Stimulated activated CD4-positive, alpha-beta T cell treated with anti-CD3 and anti-CD28 coated beads, TNF-alpha, amount 100 ng/mL, for 4 hours (primary cell): ENCODE results near the gene SLC4A1AP.

Source experiments
- DNase-seq, 3 experiments: peaks; one replicate each; pipeline ENCODE4 v3.0.0-alpha.2; 2020; ENCODE audit warnings: low read depth in 3 of 3

Gene SLC4A1AP

DNA sequence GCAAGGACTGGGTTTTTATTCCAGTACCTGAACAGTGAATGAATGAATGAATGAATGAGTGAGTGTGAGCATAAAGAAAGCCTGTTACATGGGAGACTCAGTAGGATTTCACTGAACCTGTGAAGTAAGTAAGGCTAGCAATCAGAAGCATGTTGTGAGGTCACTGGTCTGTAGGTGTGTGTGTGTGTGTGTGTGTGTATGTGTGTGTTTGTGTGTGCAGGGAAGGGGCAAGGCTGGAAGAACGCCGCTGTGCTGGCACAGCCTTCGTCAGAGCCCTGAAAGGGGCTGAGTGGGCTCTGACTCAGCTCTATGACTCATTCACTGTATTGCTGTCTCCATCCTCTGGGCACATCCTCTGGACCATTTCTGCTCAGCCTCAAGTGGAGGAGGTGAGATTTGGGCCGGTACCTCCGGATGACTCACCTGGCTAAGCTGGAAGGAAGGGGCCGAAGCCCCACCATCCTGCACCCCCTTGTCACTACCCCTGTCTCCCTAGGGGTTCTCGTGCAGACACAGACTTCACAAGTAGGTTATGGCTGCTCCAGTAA, 56.4 kb downstream of the SLC4A1AP start:
- peak in 2 of 3 experiments; percentile 34 to 35 for DNase-seq

DNA sequence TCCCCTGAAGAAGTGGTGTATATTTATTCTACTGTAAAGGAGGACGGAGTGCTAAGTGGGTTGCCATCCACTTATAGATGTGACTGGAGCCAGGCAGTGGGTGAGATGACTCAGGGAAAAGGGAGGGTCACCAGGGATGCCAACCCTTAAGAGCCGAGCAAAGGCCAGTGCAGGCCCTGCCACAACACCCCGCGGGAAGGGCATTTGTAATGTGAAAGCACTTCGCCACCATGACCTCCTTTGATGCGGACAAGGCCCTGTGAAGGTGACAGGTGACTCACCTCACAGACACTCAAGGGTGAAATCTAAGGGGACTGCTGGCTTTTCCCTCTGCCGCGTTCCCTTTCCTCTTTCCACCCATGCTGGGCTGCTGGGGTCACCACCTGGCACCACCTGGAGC, 57.6 kb downstream of the SLC4A1AP start:
- no peak for DNase-seq

DNA sequence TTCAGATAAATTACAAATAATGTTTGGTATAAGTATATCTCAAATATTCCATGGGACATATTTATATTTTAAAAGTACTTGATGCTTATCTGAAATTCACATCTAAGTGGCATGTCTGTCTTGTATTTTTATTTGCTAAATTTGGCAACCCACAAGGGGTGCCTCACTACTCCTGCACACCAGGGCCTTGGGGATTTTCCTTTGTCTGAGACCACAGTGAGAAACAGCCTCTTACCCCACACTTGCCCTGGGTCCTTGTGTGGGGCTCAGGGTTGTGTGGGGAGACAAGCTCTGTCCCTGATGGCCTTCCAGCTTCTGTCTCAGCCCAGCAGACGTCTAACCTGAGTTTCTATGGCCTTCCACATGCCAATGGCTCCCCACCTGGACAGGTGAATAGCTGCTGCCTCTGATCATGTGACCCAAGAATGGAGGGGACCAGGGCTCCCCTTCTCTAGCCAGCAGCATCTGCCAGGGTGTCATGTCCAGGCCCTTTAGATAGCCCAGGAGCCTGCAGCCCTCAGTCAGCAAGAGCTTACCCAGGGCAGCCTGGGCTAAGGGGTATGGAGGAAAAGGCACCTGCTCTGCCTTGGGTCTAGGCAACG, 58.3 kb downstream of the SLC4A1AP start:
- DNase-seq, result no peak

DNA sequence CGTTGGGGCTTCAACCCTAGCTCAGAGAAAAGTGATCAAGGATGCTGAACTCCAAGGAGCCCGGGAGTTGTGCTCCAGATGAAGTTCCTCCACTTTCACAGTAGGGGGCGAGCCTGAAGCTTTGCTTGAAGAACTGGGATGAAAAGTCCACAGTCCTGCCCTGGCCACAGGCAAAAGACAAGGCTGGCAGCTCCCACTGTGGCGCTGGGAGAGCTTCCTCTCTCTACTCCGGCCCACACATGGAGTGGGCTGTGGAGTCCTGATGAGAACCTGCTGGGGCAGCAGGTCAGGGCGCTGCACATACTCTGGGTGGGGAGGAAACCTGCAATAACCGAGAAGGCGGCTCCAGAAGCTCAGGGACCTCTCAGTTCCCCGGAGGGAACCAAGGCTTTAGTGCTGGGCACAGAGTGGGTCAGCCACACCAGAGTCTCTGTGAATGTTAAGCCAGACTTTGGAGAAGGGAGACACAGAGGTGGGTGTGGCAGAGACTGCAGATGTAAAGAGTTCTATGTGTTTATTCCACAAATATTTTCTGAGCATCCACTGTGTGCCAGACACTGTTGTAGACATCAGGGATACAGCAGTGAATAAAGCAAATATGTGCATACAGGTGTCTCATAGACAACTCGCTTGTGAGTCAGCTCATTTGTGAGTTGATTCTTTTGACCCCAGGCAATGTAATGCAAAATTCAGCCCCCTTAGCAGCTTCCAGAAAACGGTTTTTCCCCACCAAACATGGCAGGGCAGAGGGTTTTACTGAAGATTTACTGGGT, 59.9 kb downstream of the SLC4A1AP start:
- DNase-seq, result no peak

DNA sequence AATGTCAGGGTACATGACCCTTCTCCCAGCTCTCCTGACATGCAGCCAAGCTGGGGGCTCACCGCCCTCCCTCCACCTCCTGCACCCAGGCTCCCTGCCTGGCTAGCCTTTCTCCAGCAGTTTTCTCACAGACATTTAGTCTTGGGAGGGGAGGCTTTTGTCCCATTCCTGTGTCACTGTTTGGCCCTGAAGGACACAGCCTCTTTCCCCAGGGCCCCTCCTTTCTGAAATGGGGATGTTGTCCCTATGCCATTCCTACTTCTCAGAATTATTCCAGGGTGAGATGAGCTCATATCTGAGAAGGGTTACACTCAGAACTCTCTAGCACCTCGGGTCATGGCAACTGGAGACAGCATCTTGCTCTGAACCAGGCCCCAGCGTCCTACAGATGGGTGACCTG, 60.5 kb downstream of the SLC4A1AP start:
- no peak for DNase-seq

DNA sequence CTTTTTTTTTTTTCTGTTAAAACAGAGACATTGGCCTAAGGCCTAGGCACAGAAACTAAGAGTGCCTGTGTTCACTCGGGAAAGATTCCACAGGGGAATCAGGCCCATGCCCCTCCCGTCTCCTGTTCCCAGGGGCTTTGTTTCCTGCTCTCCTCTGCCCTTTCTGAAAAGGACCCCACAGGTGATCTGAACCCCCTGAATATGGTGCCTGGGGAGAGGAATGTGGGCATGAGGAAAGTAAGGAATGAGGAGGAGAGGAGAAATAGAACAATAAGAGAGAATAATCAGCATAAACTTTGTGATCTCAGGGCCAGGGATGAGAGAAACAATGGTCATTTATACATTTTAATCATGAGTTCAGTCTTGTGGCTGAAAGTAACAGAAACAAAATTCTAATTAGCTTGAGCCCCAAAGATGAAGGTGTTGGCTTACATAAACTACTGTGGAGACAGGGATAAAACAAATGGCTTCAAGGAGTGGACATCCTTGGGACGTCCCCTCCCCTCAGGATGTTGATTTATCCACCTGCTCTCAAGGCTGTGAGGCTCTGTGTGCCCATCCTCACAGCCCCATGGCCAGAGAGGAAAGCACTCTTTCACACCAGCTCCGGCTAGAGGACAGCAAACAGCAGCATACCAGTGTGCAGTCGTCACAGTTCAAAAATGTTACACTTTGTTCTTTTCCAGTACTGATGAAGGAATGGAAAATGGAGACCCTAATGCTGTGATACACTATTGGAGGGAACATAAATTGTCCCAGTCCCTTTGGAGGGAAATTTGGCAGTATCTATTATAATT, 61.4 kb downstream of the SLC4A1AP start:
- no peak for DNase-seq

DNA sequence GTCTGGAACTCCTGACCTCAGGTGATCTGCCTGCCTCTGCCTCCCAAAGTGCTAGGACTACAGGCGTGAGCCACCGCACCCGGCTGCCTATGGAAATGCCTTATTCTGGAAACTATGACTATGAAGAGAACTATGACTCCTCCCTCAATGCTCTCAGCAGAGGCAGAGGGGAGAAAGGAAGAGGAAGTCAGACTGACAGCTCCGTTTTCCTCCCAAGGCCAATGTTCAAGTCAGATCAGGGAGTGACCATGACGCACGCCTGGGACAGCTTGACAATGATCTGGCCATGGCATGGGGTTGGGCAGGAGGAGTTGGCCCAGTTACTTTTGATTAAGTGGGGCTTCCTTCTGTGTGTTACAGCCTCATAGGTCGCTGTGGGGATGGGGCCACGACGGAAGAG, 63.6 kb downstream of the SLC4A1AP start:
- no peak for DNase-seq

DNA sequence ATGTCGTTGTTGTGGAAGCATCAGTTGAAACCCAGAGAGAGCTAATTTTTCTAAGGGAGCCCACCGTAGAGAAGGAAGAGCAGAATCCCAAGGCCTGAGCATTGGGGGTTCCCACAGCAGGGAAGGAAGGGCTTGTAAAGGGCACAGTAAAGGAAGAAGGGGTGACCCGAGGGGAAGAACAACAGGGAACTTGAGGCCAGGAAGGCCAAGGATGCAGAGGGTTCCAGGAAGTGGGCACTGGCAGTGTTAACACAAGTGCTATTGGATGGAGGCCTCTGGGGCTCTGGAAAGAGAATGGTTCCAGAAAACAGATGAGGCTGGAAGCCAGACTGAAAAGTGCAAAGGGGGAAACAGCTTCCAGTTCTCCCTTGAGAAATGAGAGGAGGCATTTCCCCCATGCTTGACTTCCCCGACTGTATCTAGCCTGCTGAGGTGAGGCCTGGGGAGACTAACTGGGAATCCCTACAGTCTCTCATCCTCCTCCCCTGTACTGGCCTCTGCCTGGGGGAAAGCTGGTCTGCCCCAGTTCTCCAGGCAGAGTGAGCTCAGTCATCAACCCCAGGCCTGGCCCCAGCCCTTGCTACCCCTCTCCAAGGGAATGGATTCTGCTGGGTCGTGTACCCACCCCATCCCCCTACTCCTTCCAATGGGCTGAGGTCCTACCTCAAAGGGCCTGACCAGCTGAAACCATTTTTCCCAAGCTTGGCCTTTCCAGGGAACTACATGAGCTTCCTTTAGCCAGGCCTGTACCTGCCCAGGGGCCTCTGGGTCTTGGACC, 64.6 kb downstream of the SLC4A1AP start:
- DNase-seq, result no peak

DNA sequence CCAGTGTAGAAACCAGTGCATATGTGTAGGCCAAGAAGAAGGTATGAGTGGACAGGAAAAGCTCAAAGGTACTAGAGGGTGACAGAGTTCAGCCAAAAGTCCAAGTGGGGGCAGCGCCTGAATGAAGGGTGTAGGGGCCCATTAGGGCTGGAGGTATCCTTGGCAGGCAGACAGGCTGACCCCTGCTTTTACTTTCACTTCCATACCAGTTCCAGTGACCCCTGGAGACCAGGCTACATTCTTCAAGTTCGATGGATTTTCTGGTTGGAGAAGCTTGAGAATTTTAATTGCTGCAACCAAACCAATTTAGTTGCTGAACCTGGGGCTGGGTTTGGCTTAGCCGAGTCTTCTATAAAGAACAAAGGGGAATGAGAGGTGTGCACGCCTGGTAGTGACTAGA, 65.5 kb downstream of the SLC4A1AP start:
- DNase-seq, result no peak

DNA sequence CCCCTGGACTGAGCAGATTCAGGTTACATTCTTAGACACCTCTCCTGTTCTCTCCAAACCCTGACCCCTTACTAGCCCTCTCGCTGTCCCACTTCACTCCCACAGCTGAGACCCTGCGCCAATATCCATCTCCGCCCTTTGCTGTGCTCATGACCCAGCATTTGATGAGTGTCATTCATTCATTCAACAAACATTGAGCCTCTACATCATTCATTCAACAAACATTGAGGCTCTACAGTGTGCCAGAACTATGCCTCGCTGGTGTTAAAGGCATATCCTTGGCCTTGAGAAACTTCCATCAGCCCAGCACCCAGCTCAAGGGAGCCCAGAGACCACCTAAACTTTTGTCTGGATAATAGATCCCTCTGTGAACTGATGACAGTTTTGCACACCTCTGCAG, 65.9 kb downstream of the SLC4A1AP start:
- no peak for DNase-seq

DNA sequence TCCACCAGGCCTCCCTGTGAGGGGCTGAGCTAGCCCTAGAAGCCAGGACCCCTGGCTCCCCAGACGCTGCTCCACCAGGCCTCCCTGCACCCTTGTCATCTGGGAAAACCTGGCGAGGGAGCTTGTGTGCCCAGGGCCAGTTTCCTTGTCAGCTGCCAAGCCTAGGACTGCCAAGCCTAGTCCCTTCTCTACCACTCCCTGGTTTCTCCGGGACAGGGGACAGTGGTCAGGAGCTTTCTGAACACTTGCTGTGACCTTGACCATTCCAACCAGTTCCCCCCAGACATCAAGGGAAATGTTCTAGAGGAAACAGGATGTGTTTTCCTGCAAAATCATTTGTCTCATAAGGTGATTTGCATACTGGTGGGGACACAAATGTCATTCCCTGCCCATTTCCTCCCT, 66.6 kb downstream of the SLC4A1AP start:
- no peak for DNase-seq

DNA sequence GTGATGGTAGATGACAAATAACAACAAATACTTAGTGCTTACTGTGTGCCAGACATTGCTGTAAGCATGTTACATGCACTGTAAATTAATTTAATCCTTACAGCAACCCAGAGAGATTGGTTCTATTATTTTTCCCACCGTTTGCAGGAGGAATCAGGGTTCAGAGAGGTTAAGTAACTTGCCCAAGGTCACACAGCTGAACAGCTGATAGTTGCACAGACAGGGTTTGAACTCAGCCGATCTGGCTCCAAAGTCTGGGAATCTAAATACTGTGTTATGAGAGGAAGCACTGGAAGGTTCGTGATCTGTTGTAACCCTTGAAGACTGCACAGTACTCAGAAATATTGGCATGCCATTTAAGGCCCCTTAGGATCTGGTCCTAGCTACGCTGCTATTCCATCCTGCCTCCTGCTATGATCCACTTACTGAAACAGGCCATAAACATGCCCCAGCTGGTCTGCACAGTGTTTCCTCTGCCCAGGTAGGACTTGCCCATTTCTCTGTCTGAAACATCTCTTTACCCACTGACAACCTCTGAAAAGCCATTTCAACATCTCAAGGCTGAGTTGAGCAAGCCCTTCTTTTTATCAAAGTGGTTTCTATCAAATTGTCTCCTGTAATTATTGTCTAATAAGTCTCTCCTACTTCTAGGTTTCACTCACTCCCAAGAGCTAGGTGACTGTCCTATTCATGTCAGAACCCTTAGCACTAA, 67.4 kb downstream of the SLC4A1AP start:
- DNase-seq, result no peak

DNA sequence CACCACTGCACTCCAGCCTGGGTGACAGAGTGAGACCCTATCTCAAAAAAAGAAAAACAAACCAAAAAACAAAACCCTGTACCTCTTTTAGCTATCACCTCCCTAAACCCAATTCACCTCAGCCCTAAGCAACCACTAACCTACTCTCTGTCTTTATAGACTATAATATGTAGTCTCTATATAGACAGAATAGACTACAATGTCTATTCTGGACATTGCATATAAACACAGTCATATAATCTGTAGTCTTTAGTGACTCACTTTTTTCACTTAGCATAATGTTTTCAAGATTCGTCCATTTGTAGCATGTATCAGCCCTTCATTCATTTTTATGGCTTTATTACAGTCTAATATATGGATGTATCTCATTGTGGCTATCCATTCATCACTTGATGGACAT, 70.6 kb downstream of the SLC4A1AP start:
- DNase-seq, result no peak

DNA sequence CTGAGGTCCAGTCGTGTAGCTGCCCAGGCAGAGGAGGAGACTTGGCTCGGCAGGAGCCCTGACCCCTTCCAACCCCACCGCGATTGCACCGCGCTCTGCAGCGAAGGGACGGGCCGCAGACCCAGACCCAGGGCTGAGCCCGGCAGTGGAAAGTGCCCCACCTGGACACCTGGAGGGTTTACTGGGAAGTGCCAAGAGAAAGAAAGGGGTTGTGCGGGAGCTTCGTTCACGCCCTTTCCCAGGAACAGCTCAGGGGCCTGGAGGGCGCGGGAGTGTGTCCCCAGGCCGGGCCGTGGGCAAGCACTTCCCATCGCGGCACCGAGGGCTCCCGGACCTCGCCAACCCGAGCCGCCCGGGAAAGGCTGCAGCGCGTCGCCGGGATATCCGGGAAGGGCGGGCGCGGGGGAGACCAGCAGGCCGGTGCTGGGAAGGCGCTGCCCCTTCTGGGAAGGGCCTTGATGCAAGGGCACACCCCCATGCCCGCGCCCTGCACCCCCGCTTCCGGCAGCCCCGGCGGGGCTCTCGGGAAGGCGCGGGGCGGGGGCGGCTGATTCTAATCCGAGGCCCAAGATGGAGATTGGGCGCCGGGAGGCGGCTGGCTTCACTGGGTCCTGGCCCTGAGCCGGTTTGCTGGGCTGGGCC, 71.7 kb downstream of the SLC4A1AP start:
- DNase-seq, result peak; percentile 57 to 65 (median 65)

DNA sequence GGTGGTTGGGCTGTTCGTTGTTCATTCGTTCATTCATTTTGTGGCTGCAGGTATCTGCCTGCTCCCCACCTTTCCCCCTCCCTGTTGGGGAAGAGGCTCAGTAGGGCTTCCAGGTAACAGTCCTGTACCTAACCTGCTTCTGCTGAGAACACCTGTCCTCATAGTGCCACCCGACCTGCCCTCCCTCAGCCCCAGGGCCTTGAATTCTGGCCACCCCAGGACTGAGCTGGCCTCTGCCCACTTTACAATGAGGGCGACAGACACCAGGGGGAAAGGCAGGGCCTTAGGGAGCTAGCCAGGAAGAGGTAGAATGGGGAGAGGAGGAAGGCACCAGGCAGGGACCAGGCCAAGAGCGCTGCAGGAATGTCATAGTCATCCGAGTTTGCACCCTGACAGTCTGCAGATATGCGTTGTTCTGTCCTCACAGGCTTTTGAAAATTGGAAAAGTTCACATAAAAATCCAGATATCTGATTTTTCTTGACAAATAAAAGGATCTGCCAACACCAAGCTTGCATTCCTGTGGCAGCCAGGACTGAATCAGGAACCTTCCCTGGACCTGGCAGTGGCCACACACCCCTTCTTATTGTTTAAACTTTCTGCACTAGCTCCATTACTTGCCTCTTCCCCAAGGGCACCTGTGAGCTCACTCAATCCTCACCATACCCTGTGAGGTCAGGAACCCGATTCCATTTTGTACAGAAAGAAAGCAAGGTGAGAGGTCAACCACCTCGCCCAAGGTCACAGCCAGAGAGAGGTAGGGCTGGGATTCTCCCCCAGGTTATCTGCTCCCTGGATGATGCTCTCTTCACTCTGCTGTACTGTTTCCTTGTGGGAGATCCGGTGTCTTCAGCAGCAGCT, 72.6 kb downstream of the SLC4A1AP start:
- DNase-seq, result no peak

DNA sequence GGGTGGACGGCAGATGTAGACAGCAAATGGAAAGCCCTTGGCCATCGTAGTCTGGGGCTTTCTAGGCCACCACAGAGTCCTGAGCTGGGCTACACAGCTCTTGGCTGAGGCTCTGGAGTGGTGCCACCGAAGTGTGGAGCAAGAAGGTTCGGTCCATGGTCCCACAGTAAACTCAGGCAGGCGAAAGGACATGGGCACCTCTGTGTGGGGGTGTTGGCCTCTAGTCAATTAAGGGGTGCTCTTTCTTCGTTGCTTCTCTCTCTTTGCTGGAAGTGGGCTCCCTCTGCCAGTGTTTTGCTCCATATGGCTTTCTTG, 73.2 kb downstream of the SLC4A1AP start:
- no peak for DNase-seq

DNA sequence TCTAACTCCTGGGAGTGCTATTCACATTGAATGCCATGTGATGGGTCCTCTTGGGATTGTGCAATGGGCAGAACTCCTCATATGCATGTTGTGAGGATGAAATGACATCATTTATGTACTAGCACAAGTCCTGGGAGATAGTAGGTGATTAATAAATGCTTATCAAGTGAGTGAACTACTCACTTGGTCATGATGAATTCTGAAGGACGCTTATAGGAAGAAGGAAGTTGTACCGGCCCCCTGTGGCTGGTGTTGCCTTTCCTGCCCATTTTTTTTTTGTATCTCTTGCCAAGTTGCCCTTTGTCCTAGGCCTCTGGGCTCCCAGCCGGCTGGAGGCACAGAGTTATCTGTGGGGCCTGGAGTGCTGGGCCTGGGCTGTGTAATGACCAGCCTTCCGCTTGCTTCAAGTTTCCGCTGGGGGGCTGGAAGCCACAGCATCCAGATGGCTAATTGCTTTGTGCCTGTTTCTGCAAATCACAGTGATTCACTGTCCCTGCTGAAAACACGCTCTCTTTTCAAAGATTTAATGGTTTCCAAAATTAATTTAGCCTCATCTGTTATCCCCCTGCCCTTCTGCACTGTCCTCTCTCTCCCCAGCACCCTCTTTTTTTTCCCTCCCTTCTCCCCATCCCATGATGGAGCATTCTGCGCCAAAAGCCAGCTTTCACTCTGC, 74.1 kb downstream of the SLC4A1AP start:
- DNase-seq, result no peak

DNA sequence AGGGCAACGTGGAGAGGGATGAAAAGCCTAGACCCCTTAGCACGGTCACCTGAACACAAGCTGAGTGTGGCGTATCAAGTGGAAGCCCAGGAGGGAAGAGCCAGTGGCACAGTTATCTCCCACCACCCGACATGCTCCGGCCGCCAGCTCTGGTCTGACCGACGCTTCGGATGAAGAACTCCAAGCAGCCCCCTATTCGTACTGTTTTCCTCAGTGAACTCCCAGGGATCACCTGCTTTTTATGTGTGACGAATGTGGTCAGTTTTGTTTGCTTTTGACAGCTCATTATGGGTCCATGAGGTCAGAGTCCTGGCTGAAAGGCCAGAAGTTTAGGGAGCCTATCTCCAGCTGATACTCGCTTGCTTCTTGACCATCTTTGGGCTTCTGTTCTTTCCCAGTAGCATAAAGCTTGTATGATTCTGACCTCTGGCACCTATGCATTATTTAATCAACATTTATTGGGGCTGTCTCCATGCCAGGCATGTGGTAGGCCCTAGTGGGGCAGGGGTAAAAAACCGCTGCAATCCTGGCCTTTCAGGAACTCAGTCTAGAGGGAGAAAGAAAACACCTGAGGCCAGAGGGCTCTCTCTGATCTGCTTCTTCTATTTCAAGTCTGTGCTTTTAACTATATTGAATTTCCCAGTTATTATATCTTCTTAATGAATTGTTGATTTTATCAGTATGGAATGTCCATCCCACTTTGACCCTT, 74.8 kb downstream of the SLC4A1AP start:
- DNase-seq, result no peak

DNA sequence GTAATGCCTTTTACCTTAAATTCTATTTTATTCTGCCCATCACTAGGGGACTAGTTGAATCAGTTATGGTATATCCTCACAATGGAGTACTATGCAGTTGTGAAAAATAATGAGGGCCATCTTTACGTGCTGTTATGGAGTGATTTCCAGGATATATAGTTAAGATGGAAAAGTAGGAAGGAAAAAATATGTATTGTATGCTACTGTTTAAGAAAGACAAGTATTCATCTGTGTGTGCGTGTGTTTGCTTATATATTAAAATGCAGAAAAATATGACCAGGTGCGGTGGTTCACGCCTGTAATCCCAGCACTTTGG, 75.3 kb downstream of the SLC4A1AP start:
- DNase-seq, result no peak
